GM21576 (cell line): ENCODE data around the gene NOVA1.

Experiments used
- ATAC-seq: cut with Tn5 transposase; IDR thresholded peaks from one replicate; pipeline ENCODE4 v1.9.1; 2021; ENCODE audit warnings: mild to moderate bottlenecking, moderate library complexity; ENCODE audit not compliant: unreplicated experiment

NOVA1 gene

GRCh38 chr14:26594756-26595545, 2.9 kb downstream of the NOVA1 start:
- no peak for ATAC-seq

- no peak for ATAC-seq
Measured at GRCh38 chr14:26594148-26594547, 3.7 kb downstream of the NOVA1 start.

- no peak for ATAC-seq
Measured at GRCh38 chr14:26593357-26593756, 4.5 kb downstream of the NOVA1 start.

- ATAC-seq: no peak
Measured at GRCh38 chr14:26589925-26590324, 7.9 kb downstream of the NOVA1 start.

- ATAC-seq: no peak
Measured at GRCh38 chr14:26577711-26578110, 20.1 kb downstream of the NOVA1 start.

GRCh38 chr14:26554069-26554772, 43.6 kb downstream of the NOVA1 start:
- no peak for ATAC-seq

- no peak for ATAC-seq
Measured at GRCh38 chr14:26549571-26549970, 48.3 kb downstream of the NOVA1 start.

GRCh38 chr14:26548406-26548805, 49.4 kb downstream of the NOVA1 start:
- no peak for ATAC-seq

- no peak for ATAC-seq
Measured at GRCh38 chr14:26538176-26538575, 59.7 kb downstream of the NOVA1 start.

- ATAC-seq: no peak
Measured at GRCh38 chr14:26531894-26532293, 65.9 kb downstream of the NOVA1 start.

GRCh38 chr14:26528415-26529182, 69.2 kb downstream of the NOVA1 start:
- ATAC-seq: no peak

GRCh38 chr14:26527095-26527494, 70.7 kb downstream of the NOVA1 start:
- no peak for ATAC-seq

- ATAC-seq: no peak
Measured at GRCh38 chr14:26526137-26526536, 71.7 kb downstream of the NOVA1 start.

- no peak for ATAC-seq
Measured at GRCh38 chr14:26525085-26525484, 72.7 kb downstream of the NOVA1 start.

- ATAC-seq: no peak
Measured at GRCh38 chr14:26522967-26523366, 74.9 kb downstream of the NOVA1 start.

- ATAC-seq: no peak
Measured at GRCh38 chr14:26517771-26518170, 80.1 kb downstream of the NOVA1 start.

- no peak for ATAC-seq
Measured at GRCh38 chr14:26500028-26500427, 97.8 kb downstream of the NOVA1 start.

- ATAC-seq: no peak
Measured at GRCh38 chr14:26499546-26499945, 98.3 kb downstream of the NOVA1 start.

- ATAC-seq: no peak
Measured at GRCh38 chr14:26486922-26487321, 110.9 kb downstream of the NOVA1 start.

- no peak for ATAC-seq
Measured at GRCh38 chr14:26484562-26484961, 113.3 kb downstream of the NOVA1 start.

GRCh38 chr14:26478967-26479366, 118.9 kb downstream of the NOVA1 start:
- no peak for ATAC-seq

- ATAC-seq: no peak
Measured at GRCh38 chr14:26466862-26467261, 131.0 kb downstream of the NOVA1 start.
